ENCODE data around the gene FGGY.

FGGY gene

GRCh38 chr1:59417406-59417805, 120.5 kb downstream of the FGGY start:
- DNase-seq, result no peak

- no peak for DNase-seq
These were observed 121.7 kb downstream of the FGGY start for GRCh38 chr1:59418363-59419144.

GRCh38 chr1:59419361-59420140, 122.7 kb downstream of the FGGY start:
- DNase-seq, result no peak

- no peak for DNase-seq
These were observed 124.5 kb downstream of the FGGY start for GRCh38 chr1:59421232-59421920.

GRCh38 chr1:59422921-59423575, 126.2 kb downstream of the FGGY start:
- DNase-seq, result no peak

- no peak for DNase-seq
These were observed 130.3 kb downstream of the FGGY start for GRCh38 chr1:59427155-59427554.

- no peak for DNase-seq
These were observed 130.9 kb downstream of the FGGY start for GRCh38 chr1:59427784-59428183.

GRCh38 chr1:59428828-59429227, 131.9 kb downstream of the FGGY start:
- no peak for DNase-seq

- DNase-seq, result no peak
These were observed 132.8 kb downstream of the FGGY start for GRCh38 chr1:59429656-59430055.

- no peak for DNase-seq
These were observed 134.8 kb downstream of the FGGY start for GRCh38 chr1:59431566-59432294.

- DNase-seq, result no peak
These were observed 135.9 kb downstream of the FGGY start for GRCh38 chr1:59432531-59433439.

- no peak for DNase-seq
These were observed 136.5 kb downstream of the FGGY start for GRCh38 chr1:59433440-59433813.

GRCh38 chr1:59434336-59434735, 137.4 kb downstream of the FGGY start:
- DNase-seq, result no peak

GRCh38 chr1:59436637-59437036, 139.7 kb downstream of the FGGY start:
- no peak for DNase-seq

GRCh38 chr1:59438058-59438560, 141.2 kb downstream of the FGGY start:
- no peak for DNase-seq

- DNase-seq, result no peak
These were observed 145.6 kb downstream of the FGGY start for GRCh38 chr1:59442492-59442891.

- DNase-seq, result no peak
These were observed 146.4 kb downstream of the FGGY start for GRCh38 chr1:59443310-59443709.

- no peak for DNase-seq
These were observed 147.6 kb downstream of the FGGY start for GRCh38 chr1:59444520-59444919.

- no peak for DNase-seq
These were observed 148.1 kb downstream of the FGGY start for GRCh38 chr1:59445040-59445439.

- no peak for DNase-seq
These were observed 149.5 kb downstream of the FGGY start for GRCh38 chr1:59446257-59446901.

- no peak for DNase-seq
These were observed 155.1 kb downstream of the FGGY start for GRCh38 chr1:59452026-59452425.
